Ascending aorta (tissue), 2 donors: ENCODE measurements around the gene PRR19. TPM values are rescaled to one million over a fixed set of nuclear protein-coding genes. Genes with fewer than 3 reads are reported as not detected.
A peak's percentile ranks its signal among the peaks of the same experiment; 100 is the strongest.

Experiments
- DNase-seq, 2 donors: peaks; one replicate each; pipeline ENCODE4 v3.0.0-alpha.2; 2019; ENCODE audit warnings: low spot score in 2 of 2
- H3K27ac ChIP-seq, 2 donors: fragments of 200-600 bp; sonication (generic); one replicate each; pipeline ENCODE4 v1.5.1; 2016 to 2017; ENCODE audit warnings: mild to moderate bottlenecking in 1 of 2
- H3K27me3 ChIP-seq: fragments of 200-600 bp; sonication (generic); one replicate; pipeline ENCODE4 v1.5.1; 2017
- H3K36me3 ChIP-seq, 2 donors: fragments of 200-600 bp; sonication (generic); one replicate each; pipeline ENCODE4 v1.5.1; 2016
- H3K4me1 ChIP-seq, 2 donors: fragments of 200-600 bp; sonication (generic); one replicate each; pipeline ENCODE4 v1.5.1; 2016 to 2017; ENCODE audit warnings: mild to moderate bottlenecking in 1 of 2
- H3K4me3 ChIP-seq, 2 donors: fragments of 200-600 bp; sonication (generic); one replicate each; pipeline ENCODE4 v1.5.1; 2016 to 2017; ENCODE audit warnings: mild to moderate bottlenecking in 1 of 2
- H3K9me3 ChIP-seq, 2 donors: fragments of 200-600 bp; sonication (generic); one replicate each; pipeline ENCODE4 v1.5.1; 2016
- intact Hi-C: fragments of 100-400 bp; cut with DNase I; formaldehyde crosslinking; loops from one replicate; pipeline ENCODE4 v1.15.1; 2023
- total RNA-seq: library from RNA; depleted of rRNA; stranded (reverse); fragments of >200 nt; gene quantifications from one replicate; pipeline ENCODE4 v1.1.0, GENCODE V29; 2016
- TF ChIP-seq, protein P1 (sequence below), 3 experiments: fragments of 200-600 bp in 2 of 3; fragments of 450-650 bp in 1 of 3; sonication (generic) in 2 of 3; IDR thresholded peaks; one replicate each; pipeline ENCODE4 v1.5.1; 2016 to 2019; ENCODE audit warnings: antibody characterized with exemption in 3 of 3, mild to moderate bottlenecking in 1 of 3, moderate library complexity in 1 of 3

PRR19 gene
- not detected for total RNA-seq

GRCh38 chr19:42301646-42302203, at the start of gene PRR19:
Gene PRR19, plus strand, starts transcription at chr19:42302132. Its CDS starts 7,453 bp downstream, at chr19:42309585.
- Histone ChIP-seq H3K4me1 (peaks cover 5 to 10% of the 10 kb centered on the region in 2 donors), H3K36me3 (no peaks in the 10 kb centered on the region), H3K27me3 (no peaks in the 10 kb centered on the region), H3K9me3 (no peaks in the 10 kb centered on the region), H3K27ac (no peak within 1 kb of the TSS), H3K4me3 (peak within 1 kb of the TSS; percentile 53 to 72)
- TF ChIP-seq, protein P1, sequence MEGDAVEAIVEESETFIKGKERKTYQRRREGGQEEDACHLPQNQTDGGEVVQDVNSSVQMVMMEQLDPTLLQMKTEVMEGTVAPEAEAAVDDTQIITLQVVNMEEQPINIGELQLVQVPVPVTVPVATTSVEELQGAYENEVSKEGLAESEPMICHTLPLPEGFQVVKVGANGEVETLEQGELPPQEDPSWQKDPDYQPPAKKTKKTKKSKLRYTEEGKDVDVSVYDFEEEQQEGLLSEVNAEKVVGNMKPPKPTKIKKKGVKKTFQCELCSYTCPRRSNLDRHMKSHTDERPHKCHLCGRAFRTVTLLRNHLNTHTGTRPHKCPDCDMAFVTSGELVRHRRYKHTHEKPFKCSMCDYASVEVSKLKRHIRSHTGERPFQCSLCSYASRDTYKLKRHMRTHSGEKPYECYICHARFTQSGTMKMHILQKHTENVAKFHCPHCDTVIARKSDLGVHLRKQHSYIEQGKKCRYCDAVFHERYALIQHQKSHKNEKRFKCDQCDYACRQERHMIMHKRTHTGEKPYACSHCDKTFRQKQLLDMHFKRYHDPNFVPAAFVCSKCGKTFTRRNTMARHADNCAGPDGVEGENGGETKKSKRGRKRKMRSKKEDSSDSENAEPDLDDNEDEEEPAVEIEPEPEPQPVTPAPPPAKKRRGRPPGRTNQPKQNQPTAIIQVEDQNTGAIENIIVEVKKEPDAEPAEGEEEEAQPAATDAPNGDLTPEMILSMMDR (IDR thresholded peaks at IDR 0.05) = no peak
- intact Hi-C loops = no loop called here
- no peak for DNase-seq

DNA sequence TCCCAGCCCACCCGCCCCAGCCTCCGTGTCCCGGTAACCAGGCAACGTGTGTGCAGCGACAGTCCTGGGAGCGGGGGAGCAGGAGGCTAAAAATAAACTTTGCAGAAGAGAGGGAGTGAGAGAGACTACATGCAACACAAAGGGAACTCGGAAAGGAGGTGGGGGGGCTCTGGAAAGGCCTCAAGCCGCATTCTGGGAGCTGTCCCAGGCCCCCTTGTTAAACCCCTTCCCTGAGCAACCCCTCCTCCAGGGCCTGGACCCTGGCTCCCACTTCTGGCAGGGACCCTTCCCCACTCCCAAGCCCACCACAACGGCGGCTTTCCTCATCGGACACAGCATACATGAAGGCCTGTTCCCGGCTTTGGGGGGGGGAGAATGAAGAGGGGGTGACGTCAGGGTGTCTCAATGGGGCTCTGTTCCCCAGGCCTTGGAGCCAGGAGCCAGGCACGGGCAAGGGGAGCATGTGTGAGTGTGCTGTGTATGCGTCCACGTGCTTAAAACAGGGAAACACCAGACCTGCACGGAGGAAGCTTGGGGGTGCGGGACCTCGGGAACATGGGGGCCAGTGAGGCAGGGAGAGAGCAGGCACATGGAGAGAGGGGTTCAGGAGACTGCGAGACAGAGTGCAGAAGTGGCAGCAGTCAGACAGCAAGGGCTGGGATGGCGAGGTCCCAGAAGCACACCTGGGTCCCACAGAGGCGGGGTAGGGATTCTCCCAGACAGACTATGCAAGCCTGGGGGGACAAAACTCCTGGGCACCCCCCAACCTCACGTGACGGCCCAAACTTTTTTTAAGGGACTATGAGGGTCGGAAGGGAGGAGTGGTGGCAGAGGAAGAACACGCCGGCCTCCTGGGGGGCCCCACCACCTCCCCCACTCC, 49.3 kb upstream of the PRR19 start:
- H3K27ac ChIP-seq = peak overlapping the region; percentile 97 to 99
- peak overlapping the region; percentile 84 to 95 for H3K4me3 ChIP-seq
- H3K36me3 ChIP-seq = peaks cover 6 to 18% of the 10 kb centered on the region in 2 donors
- no peaks in the 10 kb centered on the region for H3K27me3 ChIP-seq
- TF ChIP-seq, protein P1 (IDR thresholded peaks at IDR 0.05) = no peak
- peak in 1 of 2 donors; percentile 80 for DNase-seq
- peaks cover 20 to 41% of the 10 kb centered on the region in 2 donors for H3K4me1 ChIP-seq
- intact Hi-C loops = no loop called here
- no peaks in the 10 kb centered on the region for H3K9me3 ChIP-seq

GRCh38 chr19:42253245-42254088, 48.5 kb upstream of the PRR19 start:
- Histone ChIP-seq H3K9me3 (no peaks in the 10 kb centered on the region), H3K4me3 (peak overlapping the region; percentile 84 to 95), H3K27me3 (no peaks in the 10 kb centered on the region), H3K4me1 (peaks cover 20 to 41% of the 10 kb centered on the region in 2 donors), H3K27ac (peak overlapping the region; percentile 97 to 99), H3K36me3 (peaks cover 4 to 15% of the 10 kb centered on the region in 2 donors)
- TF ChIP-seq, protein P1 (IDR thresholded peaks at IDR 0.05) = no peak
- DNase-seq = peak in 1 of 2 donors; percentile 86
- intact Hi-C loops = no loop called here

- H3K4me3 ChIP-seq = peak overlapping the region; percentile 84 to 95
- no peaks in the 10 kb centered on the region for H3K27me3 ChIP-seq
- DNase-seq = peak in 1 of 2 donors; percentile 86
- TF ChIP-seq, protein P1 (IDR thresholded peaks at IDR 0.05) = no peak
- no peaks in the 10 kb centered on the region for H3K9me3 ChIP-seq
- peaks cover 20 to 38% of the 10 kb centered on the region in 2 donors for H3K4me1 ChIP-seq
- H3K36me3 ChIP-seq = peaks cover 0 to 7% of the 10 kb centered on the region in 2 donors
- H3K27ac ChIP-seq = peak overlapping the region; percentile 97 to 99
- intact Hi-C loops = no loop called here
These were observed 47.7 kb upstream of the PRR19 start for GRCh38 chr19:42254089-42254849.
